Skin epidermis (tissue), 12 donors: ENCODE data around the gene NBR1.
"Not testable (repeated sequence)": the region's sequence is repeated elsewhere in the genome, so short reads cannot be mapped to it uniquely, and the experiment has no call there.

Experiments
- H3K27ac ChIP-seq, 21 experiments: fragments of 200-600 bp; sonication (generic) in 11 of 21; one replicate each; pipeline ENCODE4 v1.5.0; 2020; ENCODE audit warnings: mild to moderate bottlenecking in 3 of 21, inconsistent platforms in 2 of 21, moderate library complexity in 2 of 21
- H3K4me3 ChIP-seq, 7 experiments: fragments of 200-600 bp; sonication (generic) in 2 of 7; one replicate each; pipeline ENCODE4 v1.5.0; 2020; ENCODE audit warnings: inconsistent platforms in 2 of 7, mild to moderate bottlenecking in 2 of 7, moderate library complexity in 1 of 7

NBR1 gene

DNA sequence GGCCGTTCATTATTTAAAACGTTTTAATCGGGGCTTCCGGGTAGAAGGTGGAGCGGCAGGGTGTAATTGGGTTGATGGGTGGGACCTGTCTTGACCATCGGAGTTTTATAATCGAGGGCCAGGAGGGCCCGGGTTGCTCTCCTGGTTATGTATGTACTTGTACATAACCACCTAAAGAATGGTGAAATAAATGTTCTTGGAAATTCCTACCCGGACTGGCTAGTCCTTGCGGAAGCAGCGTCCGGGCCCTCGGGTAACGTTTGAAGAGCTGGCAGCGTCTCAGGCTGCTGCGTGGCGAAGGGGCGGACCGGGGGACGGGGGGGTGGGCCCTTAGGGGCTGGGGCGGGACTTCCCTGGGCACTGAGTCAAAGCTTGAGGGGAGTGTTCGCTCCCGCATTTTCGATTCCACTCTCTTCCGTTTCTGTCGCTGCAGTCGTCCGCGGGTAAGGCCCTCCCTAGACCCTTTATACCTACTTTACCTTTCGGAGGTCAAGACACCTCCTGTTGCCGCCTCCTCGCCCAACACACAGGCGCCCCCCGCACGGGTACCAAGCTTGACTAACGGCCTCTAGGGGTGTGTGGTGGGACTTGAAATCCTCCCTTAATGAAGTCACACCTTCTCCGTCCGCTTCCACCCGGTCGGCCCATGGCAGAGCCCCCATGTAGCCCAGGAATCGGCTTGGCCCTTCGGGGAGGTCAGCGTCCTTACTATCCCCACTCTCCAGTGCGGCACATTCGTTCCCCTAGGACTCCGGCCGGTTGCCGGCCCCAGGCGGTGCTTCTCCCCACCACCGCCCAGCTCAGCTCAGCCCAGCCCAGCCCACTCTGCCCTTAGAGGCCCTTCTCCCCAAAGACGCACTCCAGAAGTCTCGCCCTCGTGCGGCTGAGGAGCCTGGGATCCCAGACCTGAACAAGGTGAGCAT, 40.7 kb downstream of the NBR1 start, which contains the start of gene TMEM106A:
Gene TMEM106A, plus strand, starts transcription at position 396 of the 923 bp plus-strand sequence. CDS start 1,167 bp downstream, outside the sequence.
- peak within 1 kb of the TSS; percentile 39 to 91 (median 84) for H3K27ac ChIP-seq
- peak within 1 kb of the TSS; percentile 47 to 68 (median 54) for H3K4me3 ChIP-seq

GRCh38 chr17:43212641-43213490, 41.9 kb downstream of the NBR1 start:
- Histone ChIP-seq H3K27ac (peak overlapping the region in 20 of 21 experiments; percentile 26 to 91 (median 84)), H3K4me3 (peak overlapping the region; percentile 47 to 68 (median 54))

- H3K4me3 ChIP-seq = no peak overlapping the region
- peak overlapping the region in 5 of 21 experiments; percentile 22 to 88 (median 87) for H3K27ac ChIP-seq
Measured at GRCh38 chr17:43213545-43213944, 42.5 kb downstream of the NBR1 start.

- Histone ChIP-seq H3K4me3 (no peak overlapping the region), H3K27ac (no peak overlapping the region)
Measured at GRCh38 chr17:43215341-43215740, 44.3 kb downstream of the NBR1 start.

- H3K27ac ChIP-seq = no peak overlapping the region
- H3K4me3 ChIP-seq = no peak overlapping the region
Measured at GRCh38 chr17:43216369-43216761, 45.4 kb downstream of the NBR1 start.

GRCh38 chr17:43216762-43217613, 46.0 kb downstream of the NBR1 start:
- no peak overlapping the region for H3K4me3 ChIP-seq
- H3K27ac ChIP-seq = no peak overlapping the region

GRCh38 chr17:43217614-43218087, 46.6 kb downstream of the NBR1 start:
- Histone ChIP-seq H3K4me3 (no peak overlapping the region), H3K27ac (no peak overlapping the region)

GRCh38 chr17:43219001-43219400, 48.0 kb downstream of the NBR1 start:
- no peak overlapping the region for H3K27ac ChIP-seq
- no peak overlapping the region for H3K4me3 ChIP-seq

DNA sequence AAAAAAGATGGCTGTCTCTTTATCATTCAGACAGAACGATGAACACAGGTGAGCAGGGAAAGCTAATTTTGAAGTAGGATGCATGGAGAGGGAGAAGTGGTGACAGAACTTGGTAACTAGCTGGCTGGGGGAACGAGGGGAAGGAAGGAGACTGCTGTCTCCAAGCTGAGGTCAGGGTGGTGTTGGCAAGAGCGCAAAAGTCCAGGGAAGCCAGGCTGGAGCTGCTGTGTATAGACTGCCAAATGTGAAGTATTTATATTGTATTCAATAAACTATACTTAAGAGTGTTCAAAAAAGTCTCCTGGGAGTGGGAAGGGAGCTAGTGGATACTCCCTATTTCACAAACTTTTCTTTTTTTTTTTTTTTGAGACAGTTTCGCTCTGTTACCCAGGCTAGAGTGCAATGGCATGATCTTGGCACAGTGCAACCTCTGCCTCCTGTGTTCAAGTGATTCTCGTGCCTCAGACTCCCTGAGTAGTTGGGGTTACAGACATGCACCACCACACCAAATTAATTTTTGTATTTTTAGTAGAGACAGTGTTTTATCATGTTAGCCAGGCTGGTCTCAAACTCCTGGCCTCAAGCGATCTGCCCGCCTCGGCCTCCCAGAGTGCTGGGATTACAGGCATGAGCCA, 48.8 kb downstream of the NBR1 start:
- Histone ChIP-seq H3K27ac (no peak overlapping the region), H3K4me3 (no peak overlapping the region)

DNA sequence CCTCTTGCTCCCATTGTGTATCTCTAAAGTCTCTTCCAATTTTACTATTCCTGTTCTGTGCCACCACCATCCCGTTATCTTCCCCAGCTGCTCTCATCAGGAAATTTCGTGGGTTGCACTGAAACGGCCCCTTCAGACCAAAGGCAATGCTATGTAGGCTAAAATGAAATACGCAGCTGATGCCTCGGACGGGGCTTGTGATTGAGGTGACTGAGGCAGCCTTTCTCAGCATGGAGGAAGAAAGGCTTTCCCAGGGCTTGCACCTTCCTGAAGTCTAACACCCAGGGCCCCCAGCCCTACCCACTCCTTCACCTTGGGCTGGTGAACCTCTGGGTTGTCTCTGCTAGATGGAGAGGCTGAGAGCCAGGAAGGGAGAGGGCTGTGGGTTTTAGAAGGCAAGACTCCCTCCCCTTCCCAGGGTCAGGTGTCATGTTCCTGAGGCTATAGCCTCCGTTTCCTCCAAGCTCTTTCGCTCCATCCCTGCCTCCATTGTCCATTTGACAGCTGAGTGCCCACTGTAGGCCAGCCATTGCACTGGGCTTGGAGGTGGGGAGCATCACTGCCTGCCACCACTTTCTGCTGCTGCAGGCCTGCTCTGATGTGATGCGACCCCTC, 49.6 kb downstream of the NBR1 start:
- Histone ChIP-seq H3K27ac (no peak overlapping the region), H3K4me3 (no peak overlapping the region)

GRCh38 chr17:43224146-43224705, 53.2 kb downstream of the NBR1 start:
- Histone ChIP-seq H3K27ac (no peak overlapping the region), H3K4me3 (no peak overlapping the region)

DNA sequence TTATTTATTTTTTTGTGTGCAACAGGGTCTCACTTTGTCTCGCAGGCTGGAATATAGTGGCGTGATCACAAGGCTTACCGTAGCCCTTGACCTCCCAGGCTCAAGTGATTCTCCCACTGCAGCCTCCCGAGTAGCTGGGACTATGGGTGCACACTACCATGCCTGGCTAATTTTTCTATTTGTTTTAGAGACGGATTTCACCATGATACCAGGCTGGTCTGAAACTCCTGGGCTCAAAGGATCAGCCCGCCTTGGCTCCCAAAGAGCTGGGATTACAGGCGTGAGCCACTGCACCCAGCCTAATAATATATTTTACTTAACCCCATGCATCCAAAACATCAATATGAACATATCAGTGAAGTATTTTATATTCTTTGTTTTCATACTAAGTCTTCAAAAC, 55.4 kb downstream of the NBR1 start:
- Histone ChIP-seq H3K4me3 (no peak overlapping the region), H3K27ac (no peak overlapping the region)

DNA sequence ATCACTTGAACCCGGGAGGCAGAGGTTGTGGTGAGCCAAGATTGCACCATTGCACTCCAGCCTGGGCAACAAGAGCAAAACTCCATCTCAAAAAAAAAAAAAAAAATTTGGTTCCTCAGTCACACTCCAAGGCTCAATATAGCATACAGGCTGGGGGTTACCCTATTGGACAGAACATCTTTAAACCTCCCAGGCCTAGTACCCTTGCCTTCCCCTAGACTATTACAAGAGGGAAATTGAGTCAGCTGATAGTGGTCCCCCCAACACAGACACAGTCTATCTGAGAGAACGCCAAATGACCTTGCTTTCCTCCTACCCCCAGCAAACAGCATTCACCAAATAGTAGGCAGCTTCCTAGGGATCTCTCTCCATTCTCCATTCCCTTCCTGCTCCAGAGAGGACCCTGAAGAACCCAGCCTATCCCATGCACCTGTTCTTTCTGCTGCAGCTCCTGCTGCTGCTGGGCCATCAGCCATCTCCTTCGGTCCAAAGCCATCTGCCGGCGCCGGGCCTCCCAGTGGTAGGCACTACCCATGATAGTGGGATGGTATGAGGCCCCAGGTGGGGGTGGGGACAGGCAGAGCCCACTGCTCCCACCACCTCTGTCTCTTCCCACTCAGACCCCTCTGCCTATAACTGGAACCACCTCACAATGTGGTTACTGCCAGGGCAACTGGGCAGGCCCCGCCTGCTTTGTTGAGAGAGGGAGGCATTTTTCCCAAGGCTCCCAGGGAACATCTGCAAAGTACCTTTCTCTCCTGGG, 57.2 kb downstream of the NBR1 start, which contains the start of gene CCDC200:
Gene CCDC200, minus strand, starts transcription at position 604 of the 763 bp plus-strand sequence. Its CDS starts 69 bp downstream, at position 535.
- not testable (repeated sequence) for H3K27ac ChIP-seq, H3K4me3 ChIP-seq

DNA sequence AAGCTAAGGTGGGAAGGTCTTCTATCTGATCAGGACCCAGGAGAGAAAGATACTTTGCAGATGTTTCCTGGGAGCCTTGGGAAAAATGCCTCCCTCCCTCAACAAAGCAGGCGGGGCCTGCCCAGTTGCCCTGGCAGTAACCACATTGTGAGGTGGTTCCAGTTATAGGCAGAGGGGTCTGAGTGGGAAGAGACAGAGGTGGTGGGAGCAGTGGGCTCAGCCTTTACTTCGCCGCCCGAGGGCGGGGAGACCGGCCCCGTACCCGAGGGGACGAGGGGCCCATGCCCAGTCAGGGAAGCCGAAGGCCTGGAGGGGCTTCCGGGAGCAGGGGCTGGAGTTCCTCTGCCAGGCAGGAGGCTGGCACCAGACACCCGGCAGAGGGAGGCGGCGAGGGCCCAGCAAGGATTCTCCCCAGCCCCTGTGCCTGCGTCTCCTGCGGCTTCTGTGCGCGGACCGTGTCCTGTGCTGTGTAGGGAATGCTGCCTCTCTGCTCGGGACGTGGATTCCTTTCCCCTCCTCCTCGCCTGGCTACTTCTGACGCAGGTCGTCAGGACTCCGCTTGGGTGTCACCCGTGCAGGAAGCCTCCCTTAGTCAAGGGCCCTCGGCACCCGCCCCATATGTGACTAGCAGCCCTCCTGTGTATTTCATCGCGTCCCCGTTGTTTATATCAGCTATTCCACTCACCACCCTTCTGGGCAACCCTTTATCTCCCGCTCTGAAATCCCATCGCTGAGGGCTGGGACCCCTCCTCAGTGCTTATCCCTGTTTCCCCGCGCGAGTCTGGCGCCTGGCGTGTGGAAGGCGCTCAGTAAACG, 60.4 kb downstream of the NBR1 start:
- peak overlapping the region in 2 of 7 experiments; percentile 4 to 8 for H3K4me3 ChIP-seq
- H3K27ac ChIP-seq = peak overlapping the region in 8 of 21 experiments; percentile 0 to 60 (median 16)

GRCh38 chr17:43232021-43232699, 61.1 kb downstream of the NBR1 start:
- peak overlapping the region in 8 of 21 experiments; percentile 0 to 49 (median 16) for H3K27ac ChIP-seq
- H3K4me3 ChIP-seq = peak overlapping the region in 2 of 7 experiments; percentile 4 to 8

DNA sequence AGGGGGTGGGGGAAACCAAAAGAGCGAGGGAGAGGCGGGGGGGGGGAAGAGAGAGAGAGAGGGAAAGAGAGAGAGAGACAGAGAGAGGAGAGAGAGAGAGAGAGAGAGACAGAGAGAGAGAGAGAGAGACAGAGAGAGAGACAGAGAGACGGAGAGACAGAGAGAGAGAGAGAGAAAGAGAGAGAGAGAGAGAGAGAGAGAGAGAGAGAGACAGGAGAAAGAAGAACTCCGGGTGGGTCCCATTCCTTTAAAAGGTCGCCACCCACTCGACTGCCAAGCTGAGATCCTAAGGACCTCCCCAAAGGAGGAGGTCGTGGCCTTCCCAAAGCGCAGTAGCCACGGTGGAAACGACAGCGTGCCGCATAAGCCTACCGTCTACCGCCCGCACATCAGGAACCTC, 62.2 kb downstream of the NBR1 start:
- not testable (repeated sequence) for H3K27ac ChIP-seq, H3K4me3 ChIP-seq
